ENCODE data around the gene SORCS1.

Gene SORCS1

GRCh38 chr10:106593876-106594275, 570.6 kb downstream of the SORCS1 start:
- no peak for DNase-seq (ENCODE audit: low read depth)

DNA sequence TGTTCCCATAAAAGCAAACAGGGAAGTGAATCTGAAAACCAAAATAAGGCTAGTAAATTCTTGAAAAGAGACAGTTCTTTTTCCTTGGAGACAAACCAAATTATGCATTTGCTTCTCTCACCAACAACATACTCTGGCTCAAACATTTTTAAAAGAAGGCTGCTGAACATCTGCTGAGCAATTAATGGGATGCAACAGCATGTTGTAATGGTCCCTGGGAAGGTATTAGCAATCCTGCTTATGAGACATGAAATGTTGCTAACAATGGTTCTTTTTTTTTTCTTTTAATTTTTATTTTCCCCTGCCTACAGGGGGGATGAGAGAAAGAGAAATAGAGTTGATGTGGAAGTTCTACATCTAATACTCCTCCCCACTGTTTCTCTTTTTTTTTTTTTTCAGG, 572.1 kb downstream of the SORCS1 start:
- DNase-seq (ENCODE audit: low read depth), result no peak

- no peak for DNase-seq (ENCODE audit: low read depth)
Observed at GRCh38 chr10:106582291-106582690, 582.2 kb downstream of the SORCS1 start.

DNA sequence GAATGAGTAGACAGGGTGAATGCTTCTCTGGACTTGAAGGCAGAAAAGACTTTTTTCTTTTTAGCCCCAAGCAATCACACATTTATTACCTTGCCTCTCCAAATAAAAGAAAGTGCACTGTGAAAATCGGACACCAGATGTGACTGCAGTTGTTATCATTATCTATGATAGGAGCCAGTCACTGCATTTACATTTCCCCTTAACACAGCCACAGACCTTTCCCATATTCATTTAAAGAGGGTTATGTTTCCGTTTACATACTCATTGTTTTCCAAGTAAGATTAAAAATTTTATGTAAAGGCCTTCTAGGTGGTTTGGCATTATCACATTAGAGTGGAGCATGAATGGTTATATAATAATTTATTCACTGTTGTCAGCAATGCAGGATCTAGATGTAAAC, 586.8 kb downstream of the SORCS1 start:
- DNase-seq (ENCODE audit: low read depth), result no peak

- DNase-seq (ENCODE audit: low read depth), result no peak
Observed at GRCh38 chr10:106577266-106577665, 587.2 kb downstream of the SORCS1 start.

DNA sequence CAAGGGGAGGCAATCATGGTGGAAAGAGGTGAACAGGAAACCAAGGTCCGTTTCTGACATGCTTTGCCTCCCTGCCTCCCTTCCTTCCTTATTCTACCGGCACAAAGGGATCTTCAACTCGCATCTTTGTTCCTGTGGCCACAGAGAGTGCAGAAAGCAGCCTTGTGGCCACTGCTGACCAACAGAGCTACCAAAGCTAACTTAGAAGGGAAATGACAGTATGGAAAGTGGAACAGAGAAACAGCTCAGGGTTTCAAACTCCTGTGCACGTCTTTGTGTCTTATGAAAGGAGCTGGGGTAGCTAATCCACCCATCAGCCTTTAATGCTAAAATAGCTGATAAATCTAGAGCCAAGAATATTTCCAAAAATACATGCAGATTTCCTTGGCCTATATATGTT, 588.0 kb downstream of the SORCS1 start:
- DNase-seq (ENCODE audit: low read depth), result no peak

DNA sequence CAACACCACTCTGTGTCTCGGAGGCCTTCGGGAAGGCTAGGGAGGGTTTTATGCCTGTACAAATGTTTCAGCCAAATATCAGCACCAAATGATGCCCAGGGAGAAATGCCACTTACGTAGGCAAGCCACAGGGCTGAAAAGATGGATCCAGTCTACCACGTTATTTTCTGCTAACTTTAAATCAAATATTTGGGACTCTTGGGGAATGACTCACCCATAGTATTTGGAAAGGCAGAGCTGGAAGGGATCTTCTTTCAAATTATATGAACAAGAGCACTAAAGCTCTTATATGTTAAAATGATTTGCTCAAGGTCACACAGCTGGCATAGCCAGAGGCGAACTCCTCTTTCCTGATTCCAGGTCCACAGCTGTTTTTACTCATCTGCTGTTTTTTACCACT, 591.4 kb downstream of the SORCS1 start:
- no peak for DNase-seq (ENCODE audit: low read depth)

DNA sequence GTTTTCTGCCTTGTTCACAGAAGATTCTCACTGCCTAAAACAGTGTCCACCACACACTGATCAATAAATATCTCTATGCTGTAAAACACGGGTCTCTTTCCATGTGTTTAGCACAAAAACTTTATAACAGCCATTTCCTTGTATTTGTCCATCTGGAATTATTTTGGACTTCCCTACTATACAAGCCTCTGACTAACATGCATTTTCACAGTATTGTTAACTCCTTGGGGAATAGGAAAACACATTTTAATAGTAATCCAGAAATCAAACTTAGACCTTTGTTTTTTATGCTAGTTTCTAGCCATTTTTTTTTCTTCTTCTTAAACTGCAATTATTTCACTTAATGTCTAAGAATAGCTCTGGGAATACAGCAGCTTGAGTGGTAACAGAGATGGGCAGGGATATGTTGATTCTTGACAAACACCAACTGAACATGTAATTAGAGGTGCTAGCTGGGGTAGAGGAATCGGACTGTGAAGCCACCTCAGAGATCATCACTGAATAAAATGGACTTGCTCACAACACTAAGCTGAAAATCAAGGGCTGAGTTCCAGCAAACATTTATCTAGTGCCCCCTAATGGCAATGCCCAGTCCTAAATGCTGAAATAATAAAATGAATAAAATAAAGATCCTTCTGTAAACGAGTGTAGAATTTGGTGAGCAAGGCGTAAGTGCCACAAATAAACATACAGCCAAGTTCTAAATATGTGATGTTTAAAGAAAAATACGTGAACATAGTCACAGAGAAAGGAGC, 593.1 kb downstream of the SORCS1 start:
- no peak for DNase-seq (ENCODE audit: low read depth)

DNA sequence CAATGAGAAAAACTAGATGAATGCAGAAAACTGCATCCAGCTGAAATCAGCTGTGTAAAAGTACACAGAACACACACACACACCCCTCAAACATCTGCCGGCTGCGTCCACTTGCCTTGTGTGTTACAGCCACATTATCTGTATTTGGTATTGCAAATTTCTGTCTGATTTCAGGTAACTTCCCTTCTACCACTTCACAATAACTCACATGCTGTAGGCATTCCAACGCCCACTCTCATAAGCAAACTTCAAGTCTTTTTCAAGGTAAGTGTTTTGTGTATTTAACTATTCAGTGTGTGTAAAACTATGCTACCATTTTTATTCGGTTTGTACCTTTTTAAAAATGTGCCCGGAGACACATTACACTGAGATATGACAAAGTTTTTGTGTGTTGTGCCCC, 594.2 kb downstream of the SORCS1 start:
- DNase-seq (ENCODE audit: low read depth), result no peak

DNA sequence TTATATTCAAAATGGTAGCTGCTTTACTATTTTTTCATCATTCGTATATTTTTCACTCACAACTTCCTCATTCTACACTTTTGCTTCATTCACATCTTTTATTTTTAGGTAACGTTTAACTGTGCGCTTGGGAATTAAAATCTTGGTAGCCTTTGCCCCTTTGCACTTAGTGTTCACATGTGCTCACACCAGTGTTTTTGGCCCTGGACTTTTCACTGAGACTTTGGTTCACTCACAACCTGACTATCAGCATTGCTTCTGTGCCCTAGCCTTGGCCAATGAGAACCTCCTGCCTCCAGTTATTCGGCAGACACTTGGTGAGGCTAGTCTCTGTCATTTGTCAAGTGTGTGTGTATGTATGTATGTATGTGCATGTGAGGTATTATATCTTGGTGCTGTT, 596.9 kb downstream of the SORCS1 start:
- no peak for DNase-seq (ENCODE audit: low read depth)

- no peak for DNase-seq (ENCODE audit: low read depth)
Observed at GRCh38 chr10:106566873-106567272, 597.6 kb downstream of the SORCS1 start.

GRCh38 chr10:106565546-106565945, 599.0 kb downstream of the SORCS1 start:
- no peak for DNase-seq (ENCODE audit: low read depth)

DNA sequence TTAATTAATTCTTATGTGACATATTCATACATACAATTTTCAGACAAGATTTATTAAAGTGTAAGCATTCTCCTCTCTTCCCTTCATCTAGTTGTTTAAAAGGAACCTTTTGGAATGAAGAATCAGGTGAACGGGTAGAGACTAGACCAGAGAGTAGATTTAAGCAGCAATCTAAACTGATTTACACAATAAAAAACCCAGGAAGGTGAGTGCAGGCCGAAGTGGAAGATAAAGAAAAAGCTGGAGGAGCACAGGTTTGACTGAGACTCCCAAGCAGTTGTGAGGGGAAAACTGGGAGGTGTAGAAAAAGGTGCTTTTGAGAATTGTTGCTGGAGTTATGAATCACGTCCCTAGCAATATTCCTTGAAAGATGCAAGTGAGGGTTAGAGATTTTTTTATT, 601.1 kb downstream of the SORCS1 start:
- no peak for DNase-seq (ENCODE audit: low read depth)

DNA sequence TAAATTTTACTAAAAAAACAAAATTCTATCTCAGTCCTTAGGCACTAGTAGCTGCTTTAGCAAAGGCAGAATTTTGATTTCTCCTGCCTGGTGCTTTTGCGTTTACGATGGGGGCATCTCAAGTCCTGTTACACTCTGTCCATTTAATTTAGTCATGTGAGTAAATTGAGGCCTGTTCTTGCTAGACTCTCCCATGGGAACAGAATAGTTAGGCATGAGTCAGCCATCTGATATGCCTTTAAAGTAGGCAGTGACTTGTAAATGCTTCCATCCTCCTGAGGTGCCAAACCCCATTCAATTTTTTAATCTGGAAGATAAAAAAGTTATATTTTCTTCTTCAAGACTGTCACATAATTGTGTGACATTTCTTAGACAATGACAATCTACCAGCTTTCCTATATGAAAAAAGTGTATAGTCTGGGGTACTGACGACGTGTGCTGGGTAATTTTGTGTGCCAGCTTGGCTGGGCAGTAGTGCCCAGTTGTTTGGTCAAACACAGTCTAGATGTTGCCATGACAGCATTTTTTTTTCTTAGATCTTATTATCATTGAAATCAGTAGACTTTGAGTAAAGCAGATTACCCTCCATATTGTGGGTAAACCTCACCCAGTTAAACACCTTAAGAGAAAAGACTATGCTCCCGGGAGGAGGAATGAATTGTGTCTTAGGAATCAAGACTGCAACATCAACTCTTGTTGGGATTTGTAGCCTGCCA, 603.4 kb downstream of the SORCS1 start:
- DNase-seq (ENCODE audit: low read depth), result no peak

- no peak for DNase-seq (ENCODE audit: low read depth)
Observed at GRCh38 chr10:106559442-106559841, 605.1 kb downstream of the SORCS1 start.

GRCh38 chr10:106557951-106558733, 606.4 kb downstream of the SORCS1 start:
- no peak for DNase-seq (ENCODE audit: low read depth)

GRCh38 chr10:106557053-106557452, 607.5 kb downstream of the SORCS1 start:
- no peak for DNase-seq (ENCODE audit: low read depth)

DNA sequence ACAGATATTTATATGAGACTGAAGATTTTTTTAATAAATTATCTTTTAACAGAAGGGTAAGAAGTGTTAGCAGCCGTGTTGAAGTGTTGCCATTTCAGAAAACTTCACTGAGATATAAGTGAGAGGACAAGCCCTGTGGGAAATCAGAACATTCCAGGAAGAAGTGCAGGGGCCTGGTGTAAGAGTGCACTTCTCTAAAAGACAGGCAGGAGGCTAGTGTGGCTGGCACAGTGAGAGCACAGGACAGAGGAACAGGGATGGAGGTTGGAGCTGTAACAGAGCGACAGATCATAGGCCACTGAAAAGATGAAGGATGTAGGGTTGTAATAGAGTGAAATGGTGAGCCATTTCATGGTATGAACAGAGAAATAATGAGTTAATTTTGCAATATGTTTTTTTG, 608.9 kb downstream of the SORCS1 start:
- DNase-seq (ENCODE audit: low read depth), result no peak

- no peak for DNase-seq (ENCODE audit: low read depth)
Observed at GRCh38 chr10:106551501-106552062, 612.9 kb downstream of the SORCS1 start.

DNA sequence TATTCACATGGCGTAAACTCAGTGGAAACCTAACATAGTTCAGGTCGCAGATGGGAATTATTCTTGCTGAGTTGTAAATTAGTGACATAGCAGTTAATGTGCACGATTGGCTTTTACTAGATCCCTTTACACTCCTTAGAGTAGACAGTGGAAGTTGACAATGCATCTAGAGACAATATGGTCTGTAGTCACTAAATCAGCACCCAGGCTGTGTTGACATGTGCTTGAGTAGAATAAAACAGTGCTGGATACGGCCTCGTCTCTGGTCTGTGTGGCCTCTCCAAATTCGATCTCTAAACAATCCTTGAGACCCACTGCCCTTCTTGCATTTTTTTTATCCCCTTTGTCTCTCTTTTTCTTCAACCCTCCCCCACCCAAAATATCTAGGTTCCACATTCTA, 615.7 kb downstream of the SORCS1 start:
- no peak for DNase-seq (ENCODE audit: low read depth)

GRCh38 chr10:106547047-106547635, 617.4 kb downstream of the SORCS1 start:
- no peak for DNase-seq (ENCODE audit: low read depth)

GRCh38 chr10:106542461-106542860, 622.0 kb downstream of the SORCS1 start:
- DNase-seq (ENCODE audit: low read depth), result no peak
